Glutamatergic neuron (in vitro differentiated cells): ENCODE results near the gene PNPLA8. TPM values are rescaled to one million over a fixed set of nuclear protein-coding genes. Genes with fewer than 3 reads are reported as not detected.

Source experiments
- DNase-seq: peaks from one replicate; pipeline ENCODE4 v3.0.0; 2022
- H3K27ac Mint-ChIP-seq: one replicate; pipeline ENCODE4 v1.8.0; 2020; ENCODE audit warnings: mild to moderate bottlenecking, mixed read lengths, inconsistent platforms; ENCODE audit not compliant: unreplicated experiment
- H3K27me3 Mint-ChIP-seq: one replicate; pipeline ENCODE4 v1.8.0; 2020; ENCODE audit warnings: mild to moderate bottlenecking, moderate library complexity, mixed read lengths, inconsistent platforms; ENCODE audit not compliant: unreplicated experiment
- H3K36me3 Mint-ChIP-seq: one replicate; pipeline ENCODE4 v1.8.0; 2020; ENCODE audit warnings: mild to moderate bottlenecking, mixed read lengths, inconsistent platforms; ENCODE audit not compliant: unreplicated experiment
- H3K4me1 Mint-ChIP-seq: one replicate; pipeline ENCODE4 v1.8.0; 2020; ENCODE audit warnings: mild to moderate bottlenecking, low read depth, mixed read lengths, inconsistent platforms; ENCODE audit not compliant: unreplicated experiment
- H3K4me3 Mint-ChIP-seq: one replicate; pipeline ENCODE4 v1.8.0; 2020; ENCODE audit warnings: mild to moderate bottlenecking, mixed read lengths, inconsistent platforms; ENCODE audit not compliant: unreplicated experiment
- H3K9me3 Mint-ChIP-seq: one replicate; pipeline ENCODE4 v1.8.0; 2020; ENCODE audit warnings: mild to moderate bottlenecking, moderate library complexity, mixed read lengths, inconsistent platforms; ENCODE audit not compliant: unreplicated experiment
- CTCF ChIP-seq: fragments of 200-600 bp; sonication (generic); IDR thresholded peaks from one replicate; pipeline ENCODE4 v1.5.0; 2021; ENCODE audit not compliant: partially characterized antibody, unreplicated experiment
- total RNA-seq: library from RNA; stranded (reverse); fragmentation: NEBNext Ultra II Directional; extraction: Animal tissue kit (Norgen Biotek cat#: 25700); gene quantifications from one replicate; pipeline ENCODE4 v1.2.1, GENCODE V29; 2021; ENCODE audit not compliant: unreplicated experiment

The PNPLA8 gene
- total RNA-seq, 1 donor from 2014 or later, result 46.4 TPM

- Mint-ChIP-seq H3K9me3 (peaks cover 13% of the 10 kb centered on the region), H3K27ac (no peak overlapping the region), H3K36me3 (peaks cover 5% of the 10 kb centered on the region), H3K4me1 (peaks cover 20% of the 10 kb centered on the region), H3K27me3 (peaks cover 9% of the 10 kb centered on the region), H3K4me3 (peak overlapping the region; percentile 42)
- no peak for DNase-seq
- TF ChIP-seq CTCF, result no peak
These were observed 72.6 kb downstream of the PNPLA8 start for GRCh38 chr7:108453320-108453719.

GRCh38 chr7:108452707-108453106, 73.2 kb downstream of the PNPLA8 start:
- Mint-ChIP-seq H3K4me3 (peak overlapping the region; percentile 74), H3K27me3 (peaks cover 9% of the 10 kb centered on the region), H3K27ac (no peak overlapping the region), H3K36me3 (no peaks in the 10 kb centered on the region), H3K4me1 (peaks cover 20% of the 10 kb centered on the region), H3K9me3 (peaks cover 10% of the 10 kb centered on the region)
- no peak for DNase-seq
- peak; percentile 68 for TF ChIP-seq CTCF

- H3K4me1 Mint-ChIP-seq, result peaks cover 20% of the 10 kb centered on the region
- no peak for TF ChIP-seq CTCF
These were observed 74.6 kb downstream of the PNPLA8 start for GRCh38 chr7:108451296-108451848.

GRCh38 chr7:108450160-108450559, 75.8 kb downstream of the PNPLA8 start:
- Mint-ChIP-seq H3K9me3 (peaks cover 4% of the 10 kb centered on the region), H3K27ac (no peak overlapping the region), H3K36me3 (no peaks in the 10 kb centered on the region), H3K4me3 (no peak overlapping the region), H3K27me3 (peaks cover 4% of the 10 kb centered on the region), H3K4me1 (peaks cover 20% of the 10 kb centered on the region)
- TF ChIP-seq CTCF, result no peak
- DNase-seq, result no peak

More at GRCh38 chr7:108451296-108451848, 74.6 kb downstream of the PNPLA8 start:
- H3K9me3 Mint-ChIP-seq, result peaks cover 4% of the 10 kb centered on the region
- no peak overlapping the region for H3K27ac Mint-ChIP-seq
- peaks cover 4% of the 10 kb centered on the region for H3K27me3 Mint-ChIP-seq
- DNase-seq, result no peak
- no peaks in the 10 kb centered on the region for H3K36me3 Mint-ChIP-seq
- H3K4me3 Mint-ChIP-seq, result peak overlapping the region; percentile 42

- no peak for DNase-seq
- Mint-ChIP-seq H3K27ac (peak overlapping the region; percentile 72), H3K9me3 (peaks cover 2% of the 10 kb centered on the region), H3K4me1 (peaks cover 20% of the 10 kb centered on the region), H3K36me3 (no peaks in the 10 kb centered on the region), H3K4me3 (no peak overlapping the region), H3K27me3 (peaks cover 2% of the 10 kb centered on the region)
- no peak for TF ChIP-seq CTCF
These were observed 76.4 kb downstream of the PNPLA8 start for GRCh38 chr7:108449521-108449920.
